Body of pancreas (tissue), 4 donors: Measurements from ENCODE around the gene NT5C2.

Experiments used
- POLR2A ChIP-seq, 3 donors: fragments of 450-650 bp; IDR thresholded peaks; one replicate each; pipeline ENCODE4 v1.6.1; 2016; ENCODE audit warnings: antibody characterized with exemption in 3 of 3, mild to moderate bottlenecking in 2 of 3
- TF ChIP-seq, protein P1 (sequence below), 7 experiments: fragments of 450-650 bp in 4 of 7; fragments of 200-600 bp in 3 of 7; sonication (generic) in 3 of 7; IDR thresholded peaks; one replicate each; pipeline ENCODE4 v1.5.1; 2016 to 2019; ENCODE audit warnings: antibody characterized with exemption in 7 of 7

DNA sequence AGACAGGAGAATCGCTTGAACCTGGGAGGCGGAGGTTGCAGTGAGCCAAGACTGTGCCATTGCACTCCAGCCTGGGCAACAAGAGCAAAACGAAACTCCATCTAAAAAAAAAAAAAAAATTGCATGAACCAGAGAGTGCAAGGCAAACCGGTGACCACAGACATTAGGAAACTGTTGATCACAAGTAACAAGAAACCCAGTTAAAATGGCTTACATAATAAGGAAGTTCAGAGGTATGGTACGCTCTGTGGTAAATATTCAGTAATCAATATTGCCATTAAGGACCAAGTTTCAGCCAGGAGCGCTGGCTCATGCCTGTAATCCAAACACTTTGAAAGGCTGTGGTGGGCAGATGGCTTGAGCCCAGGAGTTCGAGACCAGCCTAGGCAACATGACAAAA, 9.2 kb upstream of the NT5C2 start:
- TF ChIP-seq, protein P1, sequence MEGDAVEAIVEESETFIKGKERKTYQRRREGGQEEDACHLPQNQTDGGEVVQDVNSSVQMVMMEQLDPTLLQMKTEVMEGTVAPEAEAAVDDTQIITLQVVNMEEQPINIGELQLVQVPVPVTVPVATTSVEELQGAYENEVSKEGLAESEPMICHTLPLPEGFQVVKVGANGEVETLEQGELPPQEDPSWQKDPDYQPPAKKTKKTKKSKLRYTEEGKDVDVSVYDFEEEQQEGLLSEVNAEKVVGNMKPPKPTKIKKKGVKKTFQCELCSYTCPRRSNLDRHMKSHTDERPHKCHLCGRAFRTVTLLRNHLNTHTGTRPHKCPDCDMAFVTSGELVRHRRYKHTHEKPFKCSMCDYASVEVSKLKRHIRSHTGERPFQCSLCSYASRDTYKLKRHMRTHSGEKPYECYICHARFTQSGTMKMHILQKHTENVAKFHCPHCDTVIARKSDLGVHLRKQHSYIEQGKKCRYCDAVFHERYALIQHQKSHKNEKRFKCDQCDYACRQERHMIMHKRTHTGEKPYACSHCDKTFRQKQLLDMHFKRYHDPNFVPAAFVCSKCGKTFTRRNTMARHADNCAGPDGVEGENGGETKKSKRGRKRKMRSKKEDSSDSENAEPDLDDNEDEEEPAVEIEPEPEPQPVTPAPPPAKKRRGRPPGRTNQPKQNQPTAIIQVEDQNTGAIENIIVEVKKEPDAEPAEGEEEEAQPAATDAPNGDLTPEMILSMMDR (IDR thresholded peaks at IDR 0.05), result no peak
- TF ChIP-seq POLR2A (IDR thresholded peaks at IDR 0.05), result no peak
